ENCODE data around the gene MBIP.

DNA sequence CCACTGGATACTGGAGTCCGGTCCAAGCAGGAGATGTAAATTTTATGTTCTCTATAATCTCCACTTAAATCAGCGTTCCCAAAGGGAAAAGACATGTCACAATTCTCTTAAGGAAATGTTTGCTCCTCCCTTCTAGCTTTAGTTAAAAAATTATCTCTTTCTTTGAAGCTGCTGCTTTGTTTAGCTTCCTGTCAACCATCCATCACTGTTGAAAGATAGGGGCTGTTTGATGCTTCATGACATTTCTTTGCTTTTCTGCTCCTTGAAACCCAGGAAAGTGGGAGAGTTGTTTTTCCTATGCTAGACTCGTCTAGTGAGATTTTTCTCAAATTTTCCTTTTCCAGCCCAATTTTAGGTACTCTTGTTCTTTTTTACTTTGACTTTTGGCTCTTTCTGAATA is 31.9 kb downstream of the MBIP start:
- no peak for TF ChIP-seq EZH2phosphoT487 (conservative IDR thresholded peaks at IDR 0.05; ENCODE audit: low read length)
- no peak for TF ChIP-seq CTCF (IDR thresholded peaks at IDR 0.05; ENCODE audit: insufficient read depth, low read length, poor library complexity, severe bottlenecking)

All from SU-DHL-6 (cell line).